ENCODE measurements around the gene PRDM5.

- TF ChIP-seq CTCF (conservative IDR thresholded peaks at IDR 0.05) (no peak), EZH2 (IDR thresholded peaks at IDR 0.05; ENCODE audit: low read depth) (no peak)
These were observed 3.7 kb downstream of the PRDM5 start for GRCh38 chr4:120918788-120919187.
